Activated CD4-positive, CD25-positive, alpha-beta regulatory T cell treated with anti-CD3 and anti-CD28 coated beads, Interleukin-2, amount 50 U/mL, for 16 hours (primary cell): Measurements from ENCODE around the gene PGAP6.
"Not testable (repeated sequence)": the region's sequence is repeated elsewhere in the genome, so short reads cannot be mapped to it uniquely, and the experiment has no call there.

Experiments used
- DNase-seq: peaks from one replicate; pipeline ENCODE4 v3.0.0-alpha.2; 2020; ENCODE audit warnings: low read depth, low spot score

The PGAP6 gene

DNA sequence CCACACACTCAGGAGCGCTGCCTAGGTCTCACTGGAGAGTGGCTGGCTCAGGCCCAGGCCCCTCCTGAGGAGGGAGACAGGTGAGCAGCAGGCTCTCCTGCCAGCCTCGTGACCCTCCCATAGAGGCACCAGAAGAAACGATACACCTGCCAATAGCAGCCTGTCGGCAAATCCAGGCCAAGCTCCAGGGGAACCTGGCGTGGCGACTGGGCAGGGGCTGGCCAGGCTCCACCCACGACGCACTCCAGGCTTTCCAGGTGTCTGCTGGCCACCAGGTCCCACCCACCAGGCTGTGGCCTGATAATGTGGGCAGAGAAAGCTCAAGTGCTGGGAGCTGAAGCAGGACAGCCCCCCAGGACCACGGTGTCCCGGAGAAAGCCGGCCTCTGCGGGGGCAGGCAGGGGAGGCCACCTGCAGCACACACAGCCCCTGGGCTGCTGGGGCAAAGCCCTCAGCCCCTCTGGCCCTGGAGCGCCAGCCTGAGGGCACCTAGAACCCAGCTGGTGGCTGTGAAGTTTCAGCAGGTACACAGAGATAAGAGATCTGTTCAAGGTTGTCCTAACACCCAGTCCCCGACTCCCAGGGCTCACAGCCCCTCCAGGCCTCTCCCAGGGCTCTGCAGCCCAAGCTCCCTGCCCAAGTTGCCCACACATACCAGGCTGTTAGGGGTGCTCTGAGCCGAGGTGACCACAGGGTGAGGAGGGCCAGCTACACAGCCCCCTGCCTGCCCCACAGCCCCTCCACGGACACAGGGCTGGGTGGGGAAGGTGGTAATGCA is 2.4 kb downstream of the PGAP6 start:
- no peak for DNase-seq

DNA sequence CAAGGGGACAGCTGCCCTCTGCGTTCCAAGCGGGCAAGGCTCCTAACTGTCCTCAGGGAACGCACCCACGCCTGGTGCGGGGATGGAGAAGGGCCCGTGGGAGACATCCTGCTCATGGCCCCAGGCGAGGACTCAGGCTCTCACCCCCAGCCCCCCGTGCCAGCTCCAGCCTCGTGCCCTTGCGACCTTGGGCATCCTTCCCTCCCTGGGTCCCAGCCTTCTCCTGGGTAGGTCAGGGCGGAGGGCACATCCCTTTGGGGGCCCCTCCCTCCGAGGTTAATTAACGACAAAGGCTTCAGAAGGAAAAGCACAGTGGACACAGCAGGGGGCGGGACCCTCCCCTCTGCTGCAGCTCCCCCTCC is 3.0 kb downstream of the PGAP6 start:
- no peak for DNase-seq

DNA sequence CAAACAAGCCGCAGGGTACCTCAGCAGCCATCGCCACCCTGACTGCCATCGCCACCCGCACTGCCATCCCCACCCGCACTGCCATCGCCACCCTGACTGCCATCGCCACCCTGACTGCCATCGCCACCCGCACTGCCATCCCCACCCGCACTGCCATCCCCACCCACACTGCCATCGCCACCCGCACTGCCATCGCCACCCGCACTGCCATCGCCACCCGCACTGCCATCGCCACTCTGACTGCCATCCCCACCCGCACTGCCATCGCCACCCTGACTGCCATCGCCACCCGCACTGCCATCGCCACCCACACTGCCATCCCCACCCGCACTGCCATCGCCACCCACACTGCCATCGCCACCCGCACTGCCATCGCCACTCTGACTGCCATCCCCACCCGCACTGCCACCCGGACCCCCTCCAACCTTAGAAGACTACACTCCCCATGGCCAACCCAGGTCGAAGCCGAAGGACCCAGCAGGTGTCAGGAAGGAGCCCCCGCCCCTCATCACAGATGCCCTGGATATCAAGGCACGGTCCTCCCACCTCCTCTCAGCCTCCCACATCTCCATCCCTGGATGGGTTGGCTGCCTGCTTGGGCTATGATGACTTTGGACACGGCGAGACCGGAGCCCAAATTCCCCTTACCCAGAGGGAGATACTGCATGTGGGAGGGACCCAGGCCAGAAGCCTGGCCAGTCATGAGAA is 3.5 kb downstream of the PGAP6 start:
- DNase-seq, result not testable (repeated sequence)

DNA sequence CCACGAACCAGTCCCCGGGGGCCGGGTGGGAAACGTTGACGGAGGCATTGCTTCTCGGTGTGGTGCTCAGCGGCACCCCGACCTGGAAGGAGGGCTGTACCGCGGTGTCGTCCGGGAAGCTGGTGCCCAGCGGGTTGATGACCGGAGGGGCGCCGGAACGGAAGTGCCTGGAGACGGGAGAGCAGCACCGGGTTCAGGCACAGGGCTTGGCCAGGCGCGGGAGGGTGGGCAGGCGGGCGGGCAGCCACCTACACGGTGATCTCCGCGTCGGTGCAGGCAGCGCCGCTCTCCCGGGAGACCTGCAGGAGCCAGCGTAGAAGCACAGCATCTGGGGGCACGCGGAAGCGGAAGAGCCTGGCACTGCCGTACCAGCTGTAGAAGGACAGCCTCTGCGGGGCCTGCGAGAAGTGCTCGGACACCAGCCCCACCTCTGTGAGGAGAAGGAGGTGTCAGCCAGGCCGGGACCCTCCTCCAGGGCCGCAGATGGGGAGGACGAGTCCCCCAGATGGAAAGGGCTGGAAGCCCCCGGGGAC is 4.3 kb downstream of the PGAP6 start:
- DNase-seq, result no peak

DNA sequence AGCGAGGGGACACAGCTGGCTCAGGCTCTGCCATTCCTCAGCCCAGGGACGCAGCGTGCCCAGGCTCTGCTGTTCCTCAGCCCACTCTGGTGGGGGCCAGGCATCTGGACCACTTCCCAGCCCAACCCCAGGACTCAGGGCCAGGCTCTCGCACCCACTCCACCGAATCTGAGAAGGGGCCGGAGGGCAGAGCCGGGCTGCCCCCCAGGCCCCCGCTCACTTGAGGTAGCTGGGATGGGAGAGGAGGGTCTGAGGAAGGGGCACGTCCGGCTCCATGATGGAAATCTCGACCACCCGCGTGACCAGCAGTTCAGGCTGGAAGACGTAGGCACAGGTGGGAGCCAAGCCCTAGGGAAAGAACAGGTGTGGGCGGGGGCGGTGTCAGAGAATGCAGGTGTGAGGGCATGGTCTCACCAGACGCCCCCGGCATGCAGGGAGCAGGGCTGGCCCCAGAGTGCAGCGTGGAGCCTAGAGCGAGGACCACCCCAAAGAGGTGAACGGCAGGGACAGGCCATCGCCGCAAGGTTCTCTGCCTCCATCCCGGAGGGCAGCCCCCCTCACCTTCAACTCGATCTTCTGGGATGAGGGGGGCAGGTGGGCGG is 4.9 kb downstream of the PGAP6 start:
- DNase-seq, result no peak

DNA sequence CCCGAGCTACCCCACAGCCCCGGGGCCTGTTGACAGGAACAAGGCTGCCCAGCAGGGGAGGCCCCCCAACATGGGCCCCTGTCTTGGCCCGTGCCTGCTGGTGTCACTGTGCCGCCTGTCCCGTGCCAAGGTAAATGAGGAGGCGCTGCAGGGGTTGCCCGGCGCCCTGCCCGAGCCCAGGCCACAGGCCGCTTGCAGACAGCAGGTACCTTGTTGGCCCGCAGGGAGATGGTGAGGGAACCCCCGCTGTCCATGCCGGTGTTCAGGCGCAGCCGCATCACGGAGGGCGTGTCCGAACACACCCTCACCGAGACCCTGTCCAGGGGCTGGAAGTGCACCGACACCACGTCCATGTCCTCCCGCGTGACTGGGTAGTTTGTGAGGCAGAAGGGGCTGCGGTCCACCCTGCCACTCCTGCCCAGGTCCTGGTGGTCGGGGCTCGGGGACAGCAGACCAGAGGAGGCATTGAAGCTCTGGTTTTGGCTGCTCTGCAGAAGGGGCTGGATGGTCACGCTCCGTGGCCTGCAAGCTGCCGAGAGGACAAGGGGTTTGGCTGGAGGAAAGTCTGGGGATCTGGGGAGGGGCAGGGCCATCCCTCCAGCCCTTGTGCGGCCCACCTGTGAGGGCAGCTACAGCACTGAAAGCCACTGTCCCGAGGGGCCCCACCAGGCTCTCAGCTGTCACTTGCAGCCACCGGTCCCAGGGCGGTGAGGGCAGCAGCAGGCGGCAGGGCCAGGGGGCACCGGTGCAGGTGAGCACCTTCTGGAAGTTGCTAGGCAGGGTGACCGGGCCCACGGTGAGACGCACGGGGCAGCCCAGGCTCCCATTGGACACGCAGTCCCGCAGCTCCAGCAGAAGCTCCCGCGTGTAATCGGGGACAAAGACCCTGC is 5.6 kb downstream of the PGAP6 start:
- no peak for DNase-seq

DNA sequence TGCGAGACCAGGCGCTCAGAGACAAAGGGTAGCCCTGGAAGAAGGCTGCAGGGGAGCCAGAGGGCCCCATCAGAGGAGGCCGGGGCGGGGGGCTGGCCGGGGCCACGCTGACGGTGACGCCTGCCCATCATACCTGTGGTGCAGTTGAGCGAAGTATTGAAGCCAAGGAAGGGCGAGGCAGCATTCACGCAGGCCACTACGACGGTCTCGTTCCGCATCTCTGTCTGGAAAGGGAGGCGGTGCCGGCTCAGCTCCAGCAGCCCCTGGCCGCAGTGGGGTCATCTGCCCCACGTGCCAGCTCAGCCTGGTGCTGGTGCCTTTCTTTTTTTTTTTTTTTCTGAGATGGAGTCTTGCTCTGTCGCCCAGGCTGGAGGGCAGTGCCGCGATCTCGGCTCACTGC is 6.6 kb downstream of the PGAP6 start:
- DNase-seq, result no peak

DNA sequence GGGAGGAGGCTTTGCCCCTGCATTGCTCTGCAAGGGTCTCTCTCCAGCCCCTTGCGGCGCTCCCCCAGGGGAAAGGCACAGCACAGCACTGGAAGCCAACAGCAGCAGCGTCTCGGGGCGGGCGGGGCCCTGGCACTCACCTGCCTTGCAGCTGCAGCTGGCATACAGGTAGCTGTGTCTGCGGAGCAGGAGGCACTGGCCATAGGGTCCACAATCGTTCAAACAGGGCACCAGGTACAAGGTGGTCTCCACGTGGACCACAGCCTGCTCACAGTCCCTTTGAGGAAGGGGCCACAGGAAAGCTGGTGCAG is 7.2 kb downstream of the PGAP6 start:
- DNase-seq, result no peak

DNA sequence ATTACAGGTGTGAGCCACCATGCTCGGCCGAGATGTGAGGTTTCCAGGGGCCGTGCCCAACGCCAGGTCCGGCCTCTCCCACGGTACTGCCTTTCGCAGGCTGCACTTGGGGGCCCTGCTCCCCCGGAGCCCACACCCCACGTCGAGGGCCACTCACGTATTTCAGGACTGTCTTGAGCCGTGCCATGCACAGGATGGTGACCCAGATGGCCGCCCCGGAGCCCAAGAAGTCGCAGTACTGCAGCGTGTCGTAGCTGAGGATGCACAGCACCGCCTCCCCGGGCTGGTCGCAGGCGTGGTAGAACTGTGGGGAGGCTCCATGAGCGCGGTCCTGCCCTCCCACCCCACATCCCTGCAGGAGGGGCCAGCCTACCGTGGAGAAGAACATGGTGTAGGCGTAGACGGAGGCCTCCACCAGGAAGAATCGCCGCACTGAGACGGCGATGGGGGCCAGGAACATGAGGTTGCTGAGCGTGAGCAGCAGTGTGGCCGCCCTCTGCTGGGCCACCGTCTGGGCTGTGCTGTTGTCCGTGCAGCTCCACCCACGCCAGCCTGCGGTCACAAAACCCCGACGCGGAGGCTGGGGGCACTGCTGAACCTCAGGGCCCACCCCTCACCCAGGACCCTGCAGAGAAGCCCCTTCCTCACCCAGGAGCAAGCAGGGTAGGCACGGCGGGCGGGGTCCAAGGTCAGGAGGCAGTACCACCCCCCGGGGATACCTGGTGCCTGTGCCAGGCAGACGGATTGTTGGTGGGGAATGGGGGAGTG is 7.7 kb downstream of the PGAP6 start:
- no peak for DNase-seq

DNA sequence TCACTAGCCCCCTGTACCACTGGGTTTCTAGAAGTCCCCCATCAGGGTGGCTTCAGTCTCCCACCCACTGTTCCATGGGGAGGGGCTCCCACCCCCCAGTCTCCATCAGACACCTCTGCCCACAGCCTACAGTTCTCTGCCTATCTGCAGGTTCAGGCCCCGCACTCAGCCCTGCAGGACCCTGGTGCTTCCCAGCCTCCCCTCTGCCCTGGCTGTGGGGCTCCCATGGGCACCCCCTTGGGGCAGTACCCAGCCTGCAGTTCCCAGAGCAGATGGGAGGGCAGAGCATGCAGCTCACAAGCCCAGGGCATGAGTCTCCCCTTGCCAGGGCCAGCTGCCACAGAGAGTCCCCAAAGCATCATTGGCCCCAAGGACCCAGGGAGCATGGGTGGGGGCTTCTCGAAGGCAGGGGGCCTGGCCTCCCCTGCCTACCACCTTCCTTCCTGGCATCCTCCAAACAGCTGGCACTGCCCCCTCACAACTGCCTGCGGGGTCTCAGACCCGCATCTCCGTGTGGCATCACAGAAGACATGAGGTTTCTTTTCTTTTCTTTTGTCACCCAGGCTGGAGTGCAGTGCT is 8.7 kb downstream of the PGAP6 start:
- DNase-seq, result no peak

DNA sequence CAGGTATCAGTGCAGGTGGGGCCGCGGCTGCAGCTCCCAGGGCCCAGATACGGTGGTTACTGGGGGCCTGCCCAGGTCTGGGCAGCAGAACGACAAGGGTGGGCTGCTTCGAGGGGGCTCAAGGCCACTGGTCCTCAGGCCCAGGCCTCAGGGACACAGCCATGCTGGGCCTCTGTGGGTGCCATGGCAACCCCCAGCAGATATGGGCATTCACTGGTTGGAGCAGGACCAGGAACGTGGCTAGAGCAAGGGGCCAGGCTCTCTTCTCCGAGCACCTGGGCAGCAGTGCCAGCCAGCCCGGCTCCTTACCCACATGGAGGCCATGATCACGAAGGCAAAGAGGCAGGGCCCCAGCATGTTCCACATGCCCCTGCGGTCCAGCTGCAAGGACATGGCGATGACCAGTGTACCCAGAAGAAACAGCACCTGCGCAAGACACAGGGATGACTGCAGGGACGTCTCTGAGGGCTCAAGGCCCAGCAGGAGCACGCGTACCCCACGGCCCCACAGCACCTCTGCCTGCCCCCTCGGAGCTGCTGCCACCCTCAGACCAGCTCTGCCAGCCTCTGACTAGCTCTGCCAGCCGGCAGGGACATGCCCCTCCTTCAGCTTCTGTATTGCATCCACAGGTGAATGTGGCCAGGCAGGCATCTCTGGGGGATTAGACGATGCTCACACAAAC is 9.3 kb downstream of the PGAP6 start:
- no peak for DNase-seq

DNA sequence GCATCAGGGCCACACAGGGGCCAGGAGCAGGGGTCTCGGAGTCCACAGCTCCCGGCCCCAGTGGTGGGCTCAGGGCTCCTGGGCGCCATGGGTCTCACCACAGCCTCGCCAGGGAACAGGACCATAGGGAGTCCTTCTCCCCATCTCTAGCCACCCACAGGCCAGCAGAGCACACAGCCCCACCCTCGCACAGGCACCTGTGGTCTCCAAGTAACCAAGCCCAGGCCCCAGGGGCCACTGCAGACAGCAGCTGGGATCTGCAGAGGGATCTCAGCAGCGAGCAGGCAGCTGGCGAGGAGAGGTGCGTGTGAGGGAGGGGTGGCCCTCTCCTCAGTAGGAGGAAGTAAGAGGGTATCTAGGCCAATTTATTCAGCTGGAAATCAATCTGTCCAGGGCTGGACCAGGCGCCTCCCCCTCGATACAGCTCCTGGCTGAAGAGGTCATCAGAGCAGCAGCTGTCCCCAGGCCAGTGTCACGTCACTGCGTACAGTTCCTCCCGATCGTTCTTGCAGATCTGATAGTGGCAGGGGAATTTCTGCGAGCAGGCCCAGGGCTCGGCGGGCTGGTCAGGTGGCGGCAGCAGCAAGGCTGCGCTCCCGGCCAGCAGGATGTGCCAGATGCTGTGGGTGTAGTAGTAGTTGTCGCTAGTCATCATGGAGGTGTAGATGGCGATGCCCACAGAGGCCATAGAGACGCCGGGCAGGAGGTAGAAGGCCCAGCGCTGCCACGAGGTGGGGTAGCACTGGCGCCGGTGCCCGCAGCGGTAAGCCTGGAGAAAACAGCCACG is 10.1 kb downstream of the PGAP6 start:
- DNase-seq, result no peak

DNA sequence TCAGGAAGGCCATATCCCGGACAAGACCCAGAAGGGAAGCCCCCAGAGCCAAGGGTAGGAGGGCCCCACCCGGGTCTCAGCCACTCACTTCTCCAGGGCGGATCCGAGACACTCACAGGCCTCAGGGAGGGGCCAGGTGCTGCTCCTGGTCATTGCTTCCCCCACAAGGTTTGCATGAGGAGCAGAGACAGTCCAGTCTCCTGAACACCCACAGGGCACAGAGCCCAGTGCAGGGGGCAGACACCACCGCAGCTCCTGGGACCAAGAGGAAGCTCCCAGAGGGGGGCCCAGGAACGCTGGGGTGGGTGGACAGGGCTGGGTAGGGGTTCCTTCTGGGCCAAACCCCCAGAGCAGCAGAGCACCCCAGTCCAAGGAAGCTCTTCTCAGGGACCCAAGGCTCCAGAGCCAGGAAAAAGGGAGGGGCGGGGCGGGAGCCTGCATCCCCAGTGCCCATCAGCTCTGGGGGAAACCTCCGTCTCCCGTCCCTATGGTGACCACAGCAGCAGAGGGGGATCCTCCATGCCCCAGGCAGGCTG is 10.7 kb downstream of the PGAP6 start:
- no peak for DNase-seq

DNA sequence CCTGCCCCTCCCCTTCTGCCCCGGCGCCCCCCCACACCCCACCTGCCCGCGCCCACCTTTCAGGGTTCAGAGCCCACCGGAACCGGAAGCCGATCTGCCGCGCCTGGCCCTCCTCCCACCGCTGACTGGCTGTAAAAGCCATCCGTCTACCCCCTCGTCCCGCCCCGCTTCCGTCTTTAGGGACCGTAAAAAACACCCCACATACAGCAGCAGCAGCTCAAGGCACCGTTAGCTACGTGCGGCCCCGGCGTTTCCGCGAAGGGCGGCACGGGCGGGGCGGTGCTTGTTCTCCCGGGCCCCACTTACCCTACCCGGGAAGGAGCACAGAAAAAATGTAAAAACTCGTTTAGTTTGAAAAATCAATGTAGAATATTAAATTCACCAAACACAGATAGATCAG is 11.3 kb downstream of the PGAP6 start, which contains the start of gene MRPL28:
MRPL28 (minus strand) TSS at position 96 of the 400 bp plus-strand sequence. CDS start 320 bp downstream, outside the sequence.
- peak; percentile 81 for DNase-seq

DNA sequence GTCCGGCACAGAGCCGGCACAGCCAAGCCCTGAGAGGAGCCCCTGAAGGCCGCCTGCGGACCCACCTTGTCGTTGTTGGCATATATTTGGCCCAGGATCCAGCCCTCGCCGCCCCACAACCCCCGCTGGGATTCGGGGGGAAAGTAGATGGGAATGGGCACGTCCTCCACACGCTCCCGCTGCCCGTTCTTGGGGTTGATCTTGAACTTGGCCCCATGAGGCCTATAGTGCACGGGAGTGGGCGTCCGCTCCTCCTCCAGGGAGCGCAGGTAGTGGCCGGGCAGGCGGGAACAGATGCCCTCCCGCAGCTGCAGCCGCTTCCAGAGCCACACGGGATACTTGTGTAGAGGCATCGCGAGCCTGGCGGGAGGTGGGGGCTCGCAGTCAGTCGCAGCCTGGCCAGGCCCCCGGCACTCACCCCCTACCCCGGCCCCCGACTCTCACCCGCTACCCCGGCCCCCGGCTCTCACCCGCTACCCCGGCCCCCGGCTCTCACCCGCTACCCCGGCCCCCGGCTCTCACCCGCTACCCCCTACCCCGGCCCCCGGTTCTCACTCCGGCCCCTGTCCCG is 11.8 kb downstream of the PGAP6 start:
- DNase-seq, result no peak

DNA sequence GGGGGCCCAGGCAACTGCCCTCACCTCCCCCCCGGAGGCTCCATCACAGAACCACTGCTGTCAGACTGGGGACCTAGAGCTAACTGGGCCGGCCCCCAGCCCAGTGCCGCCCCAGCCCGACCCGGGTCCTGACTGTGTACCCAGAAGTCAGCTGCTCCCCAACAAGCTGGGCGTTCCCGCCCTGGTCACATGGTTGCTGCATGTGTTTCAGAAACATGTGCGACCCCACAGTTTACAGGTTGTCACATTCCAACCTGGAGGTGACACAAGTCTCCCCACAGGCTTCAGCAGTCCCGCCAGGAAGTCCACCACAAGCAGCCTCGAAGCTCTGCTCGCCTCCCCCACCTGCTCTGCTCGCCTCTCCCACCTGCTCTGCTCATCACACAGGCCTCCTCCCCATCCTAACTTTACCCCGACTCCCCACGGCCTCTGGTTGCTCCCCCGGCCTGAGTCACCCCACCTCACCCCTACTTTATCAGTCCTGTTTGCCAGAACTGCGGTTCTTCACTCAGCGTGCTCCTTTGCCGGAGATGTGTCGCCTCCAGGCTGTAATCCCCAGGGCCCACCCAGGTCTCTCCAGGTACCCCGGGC is 12.4 kb downstream of the PGAP6 start:
- no peak for DNase-seq

DNA sequence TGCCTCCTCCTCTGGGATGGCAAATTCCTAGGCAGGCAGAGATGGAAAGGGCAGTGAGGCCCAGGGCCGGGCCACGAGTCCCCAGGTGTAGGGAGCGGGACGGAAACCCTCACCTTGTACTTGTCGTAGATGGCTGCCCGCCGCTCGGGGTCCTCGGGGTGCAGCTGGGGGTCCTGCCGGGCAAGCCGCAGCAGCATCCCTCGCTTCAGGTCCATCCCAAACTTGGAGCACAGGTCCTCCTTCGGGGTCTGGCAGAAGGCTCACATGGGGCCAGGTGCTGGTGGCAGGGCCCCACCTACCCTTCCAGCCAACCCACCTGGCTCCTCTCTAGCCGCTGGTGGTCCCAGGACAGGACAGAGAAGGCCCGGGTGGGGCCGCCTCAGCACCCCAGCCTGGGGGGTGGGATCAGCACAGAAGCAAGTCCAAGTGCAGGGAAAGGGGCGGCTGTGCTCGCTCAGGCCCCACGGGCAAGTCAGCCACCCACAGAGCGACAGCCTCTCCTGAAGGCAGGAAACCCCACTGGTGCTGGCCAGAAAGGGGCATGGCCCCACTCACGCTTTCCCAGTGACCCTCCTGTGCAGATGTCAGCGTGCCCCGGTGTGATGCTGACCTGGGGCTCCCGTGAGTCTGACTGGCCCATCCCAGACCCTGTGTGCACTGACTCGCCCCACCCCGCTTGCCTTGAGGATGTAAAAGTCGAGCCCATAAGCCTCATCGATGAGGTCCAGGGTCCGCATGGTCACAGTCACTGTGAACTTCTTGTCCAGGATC is 13.2 kb downstream of the PGAP6 start:
- no peak for DNase-seq
